ENCODE data around the gene CELA3A.
A peak's percentile ranks its signal among the peaks of the same experiment; 100 is the strongest.

CELA3A gene

DNA sequence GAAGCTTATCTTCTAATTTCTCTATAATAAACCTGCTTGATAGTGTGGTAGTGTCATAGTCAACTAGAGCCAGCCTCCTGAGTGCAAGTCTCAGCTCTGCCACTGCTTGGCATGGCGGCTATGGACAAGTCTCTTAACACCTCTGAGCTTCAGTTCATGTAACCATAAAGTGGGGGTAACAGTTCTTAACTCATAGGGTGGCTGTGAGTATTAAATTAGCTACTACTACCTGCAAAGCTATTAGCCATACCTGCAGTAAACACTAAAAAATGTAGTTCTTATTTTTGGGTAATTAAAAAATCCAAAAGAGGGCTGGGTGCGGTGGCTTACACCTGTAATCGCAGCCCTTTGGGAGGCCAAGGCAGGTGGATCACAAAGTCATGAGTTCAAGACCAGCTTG is 48.9 kb downstream of the CELA3A start:
- no peak overlapping the region for H3K4me3 Mint-ChIP-seq
- H3K4me1 Mint-ChIP-seq = peaks cover 39% of the 10 kb centered on the region
- no peak overlapping the region for H3K27ac Mint-ChIP-seq
- no peaks in the 10 kb centered on the region for H3K9me3 Mint-ChIP-seq
- peaks cover 7% of the 10 kb centered on the region for H3K36me3 Mint-ChIP-seq
- H3K27me3 Mint-ChIP-seq = no peaks in the 10 kb centered on the region

DNA sequence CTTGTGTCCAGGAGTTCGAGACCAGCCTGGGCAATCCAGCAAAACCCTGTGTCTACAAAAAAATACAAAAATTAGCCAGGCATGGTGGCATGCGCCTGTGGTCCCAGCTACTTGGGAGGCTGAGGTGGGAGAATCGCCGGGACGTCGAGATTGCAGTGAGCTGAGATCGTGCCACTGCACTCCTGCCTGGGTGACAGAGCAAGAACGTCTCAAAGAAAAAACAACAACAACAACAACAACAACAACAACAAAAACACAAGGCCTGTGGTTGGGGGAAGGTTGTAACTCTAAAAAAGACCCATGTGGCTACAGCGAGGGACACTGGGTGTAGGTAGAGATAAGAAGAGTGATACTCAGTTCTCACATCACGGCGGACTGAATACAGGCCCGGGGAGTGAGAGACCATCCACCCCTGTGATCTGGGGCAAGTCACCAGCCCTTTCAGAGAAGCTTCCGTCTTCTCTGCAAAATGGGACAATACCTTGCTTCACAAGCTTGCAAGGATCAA is 50.2 kb downstream of the CELA3A start:
- Mint-ChIP-seq H3K27ac (peak overlapping the region; percentile 41), H3K4me3 (peak overlapping the region; percentile 86), H3K4me1 (peaks cover 49% of the 10 kb centered on the region), H3K27me3 (no peaks in the 10 kb centered on the region), H3K9me3 (no peaks in the 10 kb centered on the region), H3K36me3 (peaks cover 9% of the 10 kb centered on the region)

DNA sequence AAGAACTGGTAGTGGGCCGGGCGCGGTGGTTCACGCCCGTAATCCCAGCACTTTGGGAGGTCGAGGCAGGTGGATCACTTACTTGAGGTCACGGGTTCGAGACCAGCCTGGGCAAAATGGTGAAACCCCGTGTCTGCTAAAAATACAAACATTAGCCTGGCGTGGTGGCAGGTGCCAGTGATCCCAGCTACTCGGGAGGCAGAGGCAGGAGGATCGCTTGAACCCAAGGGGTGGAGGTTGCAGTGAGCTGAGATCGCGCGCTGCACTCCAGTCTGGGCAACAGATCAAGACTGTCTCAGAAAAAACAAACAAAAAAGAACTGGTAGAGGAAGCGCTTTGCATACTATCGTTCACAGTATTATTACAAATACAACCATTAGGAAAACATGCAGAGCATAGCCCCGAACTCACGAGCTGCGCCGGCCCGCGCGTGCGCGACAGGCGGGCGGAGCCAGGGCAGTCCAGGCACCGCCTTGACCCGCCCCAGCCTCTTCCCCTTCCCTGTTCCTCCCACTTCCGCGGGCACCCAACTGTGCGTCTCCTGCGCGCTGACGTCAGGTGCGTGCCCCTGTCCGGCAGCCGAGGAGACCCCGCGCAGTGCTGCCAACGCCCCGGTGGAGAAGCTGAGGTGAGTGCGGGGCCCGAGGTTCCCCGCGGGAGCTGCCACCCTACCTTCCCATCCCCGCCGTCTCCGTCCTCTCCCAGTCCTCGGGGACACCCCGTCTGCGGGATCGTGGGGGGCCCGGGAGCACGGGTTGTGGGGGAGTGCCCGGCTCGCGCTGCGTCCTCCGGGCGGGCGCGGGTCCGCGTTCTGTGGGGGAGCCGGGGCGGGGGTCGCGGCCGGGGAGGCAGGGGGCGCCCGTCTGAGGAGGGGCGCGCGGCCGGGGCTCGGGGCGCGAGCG is 50.9 kb downstream of the CELA3A start, which contains the start of gene CDC42:
Gene CDC42 (plus strand): TSS at position 595 of the 902 bp plus-strand sequence. CDS start 25,770 bp downstream, outside the sequence.
- H3K4me1 Mint-ChIP-seq = peaks cover 56% of the 10 kb centered on the region
- no peaks in the 10 kb centered on the region for H3K9me3 Mint-ChIP-seq
- H3K27ac Mint-ChIP-seq = peak within 1 kb of the TSS; percentile 98
- H3K4me3 Mint-ChIP-seq = peak within 1 kb of the TSS; percentile 100
- H3K27me3 Mint-ChIP-seq = no peaks in the 10 kb centered on the region
- H3K36me3 Mint-ChIP-seq = peaks cover 12% of the 10 kb centered on the region

DNA sequence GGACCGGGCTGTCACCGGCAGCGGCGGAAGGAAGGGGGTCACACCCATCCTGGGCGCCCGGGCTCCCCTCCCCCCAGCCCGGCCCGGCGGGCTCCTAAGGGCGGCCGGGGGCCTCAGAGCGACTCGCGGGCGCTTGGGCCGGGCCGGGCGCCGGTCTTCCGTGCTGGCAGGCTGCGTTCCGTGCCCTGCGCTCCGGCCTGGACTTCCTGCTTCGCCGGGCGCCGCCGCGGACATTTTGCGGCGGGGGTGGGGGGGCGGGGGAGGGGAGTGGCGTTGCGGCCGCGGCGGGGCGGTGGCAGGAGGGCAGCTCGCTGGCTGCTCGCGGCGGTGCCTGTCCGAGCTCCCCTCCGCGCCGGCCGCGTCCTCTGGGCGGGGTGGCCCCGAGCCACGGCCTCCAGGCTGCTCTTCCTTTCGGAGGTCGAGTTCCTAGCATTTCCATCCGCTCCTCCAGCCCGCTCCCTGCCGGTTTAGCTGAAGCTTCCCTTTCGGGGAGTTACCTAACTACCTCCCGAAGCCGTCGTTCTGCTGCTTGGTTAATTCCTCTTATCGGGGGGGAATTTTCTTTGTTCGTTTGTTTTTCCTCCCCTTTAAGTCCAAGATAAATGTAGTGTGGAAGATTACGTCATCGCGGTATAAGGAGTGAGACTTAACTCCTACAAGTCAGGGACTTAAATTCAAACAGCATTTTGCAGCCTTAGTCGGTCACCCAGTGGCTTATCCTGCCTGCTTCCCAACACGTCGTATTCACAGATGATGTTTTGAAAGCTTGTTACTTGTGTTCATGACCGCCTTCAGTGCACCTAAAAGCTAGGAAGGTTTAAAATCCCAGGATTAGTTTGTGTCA is 51.8 kb downstream of the CELA3A start:
- H3K9me3 Mint-ChIP-seq = no peaks in the 10 kb centered on the region
- H3K27me3 Mint-ChIP-seq = no peaks in the 10 kb centered on the region
- H3K4me1 Mint-ChIP-seq = peaks cover 56% of the 10 kb centered on the region
- H3K36me3 Mint-ChIP-seq = peaks cover 12% of the 10 kb centered on the region
- peak overlapping the region; percentile 98 for H3K27ac Mint-ChIP-seq
- peak overlapping the region; percentile 100 for H3K4me3 Mint-ChIP-seq

DNA sequence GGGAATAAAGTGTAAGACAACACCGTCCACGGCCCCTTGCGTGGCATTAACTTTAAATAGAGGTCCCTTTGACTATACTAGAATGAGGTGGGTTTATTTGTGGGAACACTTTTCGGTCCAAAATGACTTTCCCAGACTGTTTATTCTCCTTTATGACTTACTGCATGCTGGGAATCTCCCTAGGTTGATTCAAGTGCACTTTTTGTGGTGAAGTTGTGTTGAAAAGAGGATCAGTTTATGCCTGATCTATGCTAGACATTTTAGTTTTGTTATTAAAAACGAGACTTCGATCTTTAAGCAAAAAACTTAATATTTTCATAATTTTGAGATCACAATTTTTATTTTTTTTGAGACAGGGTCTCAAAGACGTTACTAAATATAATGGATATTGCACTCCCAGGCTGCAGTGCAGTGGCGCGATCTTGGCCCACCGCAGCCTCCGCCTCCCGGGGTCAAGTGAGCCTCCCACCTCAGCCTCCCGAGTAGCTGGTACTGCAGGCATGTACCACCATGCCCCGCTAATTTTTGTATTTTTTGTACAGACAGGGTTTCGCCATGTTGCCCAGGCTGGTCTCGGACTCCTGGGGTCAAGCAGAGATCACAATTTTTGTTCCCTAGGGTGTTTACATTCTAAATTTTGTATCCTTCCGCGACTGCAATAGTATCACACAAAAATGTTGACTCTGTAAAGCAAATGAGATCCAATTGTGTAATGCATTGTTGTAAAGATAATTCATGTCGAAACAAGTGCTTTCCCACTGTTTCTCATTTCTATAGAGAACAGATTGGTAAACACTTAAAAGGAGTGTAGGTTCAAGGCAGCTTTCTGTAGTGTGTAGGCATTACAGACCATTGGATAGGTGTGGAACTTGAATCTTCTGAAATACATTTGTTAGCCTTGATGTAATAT is 52.7 kb downstream of the CELA3A start:
- Mint-ChIP-seq H3K4me3 (peak overlapping the region; percentile 100), H3K9me3 (no peaks in the 10 kb centered on the region), H3K4me1 (peaks cover 53% of the 10 kb centered on the region), H3K36me3 (peaks cover 12% of the 10 kb centered on the region), H3K27me3 (no peaks in the 10 kb centered on the region), H3K27ac (peak overlapping the region; percentile 98)

DNA sequence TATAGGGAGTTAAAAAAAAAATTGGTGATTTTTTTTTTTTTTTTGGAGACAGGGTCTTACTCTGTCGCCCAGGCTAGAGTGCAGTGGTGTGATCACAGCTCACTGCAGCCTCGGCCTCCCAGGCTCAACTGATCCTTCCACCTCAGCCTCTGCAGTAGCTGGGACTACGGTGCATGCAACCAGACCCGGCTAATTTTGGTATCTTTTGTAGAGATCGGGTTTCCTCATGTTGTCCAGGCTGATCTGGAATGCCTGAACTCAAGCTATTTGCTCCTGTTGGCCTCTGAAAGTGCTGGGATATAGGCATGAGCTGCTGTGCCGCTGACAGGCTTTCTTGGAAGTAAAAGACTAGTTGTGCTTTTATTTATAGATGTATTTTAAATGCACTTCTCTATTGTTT is 54.0 kb downstream of the CELA3A start:
- H3K36me3 Mint-ChIP-seq = peaks cover 12% of the 10 kb centered on the region
- peaks cover 60% of the 10 kb centered on the region for H3K4me1 Mint-ChIP-seq
- peak overlapping the region; percentile 70 for H3K27ac Mint-ChIP-seq
- H3K27me3 Mint-ChIP-seq = no peaks in the 10 kb centered on the region
- H3K9me3 Mint-ChIP-seq = no peaks in the 10 kb centered on the region
- peak overlapping the region; percentile 75 for H3K4me3 Mint-ChIP-seq

DNA sequence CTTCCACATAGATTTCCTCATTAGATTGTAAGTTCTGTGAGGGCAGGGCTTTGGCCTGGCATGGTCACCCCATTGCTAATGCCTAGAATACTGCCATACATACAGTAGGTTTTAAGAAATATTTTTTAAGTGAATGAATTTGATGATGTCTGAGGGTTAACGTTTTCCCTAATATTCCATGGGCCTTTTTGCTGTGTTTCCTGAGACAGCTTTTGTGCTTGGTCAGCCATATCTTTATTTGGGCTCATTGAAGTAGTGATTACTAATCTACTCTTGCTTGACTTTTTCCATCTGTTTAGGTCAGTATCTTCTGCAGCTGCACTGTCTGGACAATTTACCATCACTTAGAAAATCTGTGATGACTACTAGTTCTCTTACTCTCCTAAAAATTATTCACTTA is 54.6 kb downstream of the CELA3A start:
- Mint-ChIP-seq H3K27ac (peak overlapping the region; percentile 42), H3K4me1 (peaks cover 66% of the 10 kb centered on the region), H3K36me3 (peaks cover 12% of the 10 kb centered on the region), H3K27me3 (no peaks in the 10 kb centered on the region), H3K9me3 (no peaks in the 10 kb centered on the region), H3K4me3 (peak overlapping the region; percentile 75)

DNA sequence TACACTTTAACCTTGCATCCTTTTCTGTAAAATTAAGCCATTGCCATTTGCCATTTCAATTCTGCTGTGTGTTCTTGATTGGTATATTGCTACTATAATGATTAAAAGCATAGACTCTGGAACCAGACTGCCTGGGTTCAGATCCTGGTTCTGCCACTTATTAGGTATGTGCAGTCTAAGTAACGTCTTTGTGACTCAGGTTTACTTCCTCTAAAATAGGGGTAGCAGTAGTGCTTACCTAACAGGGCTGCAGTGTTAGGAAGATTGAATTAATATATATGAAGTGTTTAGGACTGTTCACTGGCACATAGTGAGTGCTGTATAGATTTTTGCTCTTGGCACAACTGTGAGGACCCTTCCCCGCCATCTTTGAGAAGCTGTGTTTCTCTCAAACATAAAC is 55.5 kb downstream of the CELA3A start:
- H3K4me3 Mint-ChIP-seq = peak overlapping the region; percentile 75
- H3K27ac Mint-ChIP-seq = peak overlapping the region; percentile 81
- H3K4me1 Mint-ChIP-seq = peaks cover 62% of the 10 kb centered on the region
- peaks cover 12% of the 10 kb centered on the region for H3K36me3 Mint-ChIP-seq
- H3K27me3 Mint-ChIP-seq = no peaks in the 10 kb centered on the region
- no peaks in the 10 kb centered on the region for H3K9me3 Mint-ChIP-seq

DNA sequence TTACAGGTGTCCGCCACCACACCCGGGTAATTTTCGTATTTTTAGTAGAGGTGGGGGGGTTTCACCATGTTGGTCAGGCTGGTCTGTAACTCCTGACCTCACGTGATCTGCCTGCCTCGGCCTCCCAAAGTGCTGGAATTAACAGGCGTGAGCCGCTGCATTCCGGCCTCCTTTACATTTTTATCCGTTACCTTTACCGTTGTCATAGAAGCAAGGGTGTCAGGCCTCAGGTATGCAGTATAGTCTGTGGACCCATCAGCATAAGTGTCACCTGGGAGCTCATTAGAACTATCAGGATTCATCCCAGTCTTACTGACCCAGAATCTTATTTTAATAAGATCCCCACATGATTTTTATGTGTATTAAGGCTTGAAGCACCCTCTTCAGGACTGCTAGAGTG is 56.4 kb downstream of the CELA3A start:
- Mint-ChIP-seq H3K9me3 (no peaks in the 10 kb centered on the region), H3K27me3 (no peaks in the 10 kb centered on the region), H3K36me3 (peaks cover 15% of the 10 kb centered on the region), H3K4me1 (peaks cover 71% of the 10 kb centered on the region), H3K4me3 (peak overlapping the region; percentile 47), H3K27ac (peak overlapping the region; percentile 70)
